Neutrophil (primary cell): ENCODE measurements around the gene IL4I1.

Source experiments
- H3K27ac ChIP-seq: fragments of 200-600 bp; sonication (generic); 2 replicates; pipeline ENCODE4 v1.5.1; 2016; ENCODE audit warnings: mild to moderate bottlenecking, moderate library complexity
- H3K27me3 ChIP-seq: fragments of 200-600 bp; sonication (generic); 2 replicates; pipeline ENCODE4 v1.6.0; 2016; ENCODE audit warnings: mild to moderate bottlenecking
- H3K36me3 ChIP-seq: fragments of 200-600 bp; sonication (generic); 2 replicates; pipeline ENCODE4 v1.5.1; 2017
- H3K4me1 ChIP-seq, 2 experiments: fragments of 200-600 bp in 1 of 2; sonication (generic) in 1 of 2; 1 replicate in 1 of 2; 2 replicates in 1 of 2; pipeline versions ENCODE4 v1.5.1 to v1.6.1; 2013 to 2016; ENCODE audit warnings: low read depth in 1 of 2, low read length in 1 of 2, mild to moderate bottlenecking in 1 of 2, moderate library complexity in 1 of 2; ENCODE audit not compliant: control insufficient read depth in 1 of 2, insufficient read depth in 1 of 2
- H3K4me3 ChIP-seq, 2 experiments: fragments of 200-600 bp in 1 of 2; sonication (generic) in 1 of 2; 1 replicate in 1 of 2; 2 replicates in 1 of 2; pipeline ENCODE4 v1.5.1; 2013 to 2016; ENCODE audit warnings: low read depth in 1 of 2, low read length in 1 of 2, mild to moderate bottlenecking in 1 of 2, moderate library complexity in 1 of 2
- H3K9me3 ChIP-seq: fragments of 200-600 bp; sonication (generic); 2 replicates; pipeline ENCODE4 v1.5.1; 2016
- TF ChIP-seq, protein P1 (sequence below): fragments of 200-600 bp; sonication (generic); IDR thresholded peaks from 2 replicates; pipeline ENCODE4 v1.5.1; 2016; ENCODE audit warnings: antibody characterized with exemption

Gene IL4I1

GRCh38 chr19:49907745-49908446, 11.2 kb upstream of the IL4I1 start:
- Histone ChIP-seq H3K27ac (no peak overlapping the region), H3K4me3 (no peak overlapping the region), H3K36me3 (peaks cover 38% of the 10 kb centered on the region), H3K9me3 (no peaks in the 10 kb centered on the region), H3K4me1 (peaks cover 9 to 13% of the 10 kb centered on the region in 2 experiments), H3K27me3 (no peaks in the 10 kb centered on the region)
- TF ChIP-seq, protein P1, sequence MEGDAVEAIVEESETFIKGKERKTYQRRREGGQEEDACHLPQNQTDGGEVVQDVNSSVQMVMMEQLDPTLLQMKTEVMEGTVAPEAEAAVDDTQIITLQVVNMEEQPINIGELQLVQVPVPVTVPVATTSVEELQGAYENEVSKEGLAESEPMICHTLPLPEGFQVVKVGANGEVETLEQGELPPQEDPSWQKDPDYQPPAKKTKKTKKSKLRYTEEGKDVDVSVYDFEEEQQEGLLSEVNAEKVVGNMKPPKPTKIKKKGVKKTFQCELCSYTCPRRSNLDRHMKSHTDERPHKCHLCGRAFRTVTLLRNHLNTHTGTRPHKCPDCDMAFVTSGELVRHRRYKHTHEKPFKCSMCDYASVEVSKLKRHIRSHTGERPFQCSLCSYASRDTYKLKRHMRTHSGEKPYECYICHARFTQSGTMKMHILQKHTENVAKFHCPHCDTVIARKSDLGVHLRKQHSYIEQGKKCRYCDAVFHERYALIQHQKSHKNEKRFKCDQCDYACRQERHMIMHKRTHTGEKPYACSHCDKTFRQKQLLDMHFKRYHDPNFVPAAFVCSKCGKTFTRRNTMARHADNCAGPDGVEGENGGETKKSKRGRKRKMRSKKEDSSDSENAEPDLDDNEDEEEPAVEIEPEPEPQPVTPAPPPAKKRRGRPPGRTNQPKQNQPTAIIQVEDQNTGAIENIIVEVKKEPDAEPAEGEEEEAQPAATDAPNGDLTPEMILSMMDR: no peak

- Histone ChIP-seq H3K9me3 (no peaks in the 10 kb centered on the region), H3K4me1 (peaks cover 9 to 13% of the 10 kb centered on the region in 2 experiments), H3K36me3 (peaks cover 33% of the 10 kb centered on the region), H3K4me3 (no peak overlapping the region), H3K27me3 (no peaks in the 10 kb centered on the region), H3K27ac (no peak overlapping the region)
- TF ChIP-seq, protein P1: no peak
These were observed 10.3 kb upstream of the IL4I1 start for GRCh38 chr19:49906879-49907564.

DNA sequence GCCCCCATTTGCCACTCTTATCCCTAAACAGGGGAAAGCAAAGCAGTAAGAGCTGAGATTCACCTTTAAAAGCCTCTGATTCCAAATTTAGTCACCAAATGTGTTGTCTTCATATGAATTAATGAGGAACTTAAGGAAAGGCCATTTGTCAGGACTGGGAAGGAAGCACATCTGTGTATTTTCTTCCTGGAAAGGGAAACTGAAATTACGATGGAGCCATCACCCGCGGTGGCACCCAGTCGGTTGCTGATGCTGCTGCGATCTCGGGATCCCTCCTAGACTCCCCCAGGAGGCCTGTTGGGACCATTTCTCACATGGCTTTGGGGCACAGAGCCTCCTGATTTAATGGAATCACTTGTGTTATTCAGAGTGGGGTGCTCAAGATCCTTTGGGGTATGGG, 7.4 kb upstream of the IL4I1 start:
- H3K27me3 ChIP-seq: no peaks in the 10 kb centered on the region
- no peak overlapping the region for H3K4me3 ChIP-seq
- TF ChIP-seq, protein P1: no peak
- no peaks in the 10 kb centered on the region for H3K4me1 ChIP-seq
- peaks cover 26% of the 10 kb centered on the region for H3K36me3 ChIP-seq
- no peaks in the 10 kb centered on the region for H3K9me3 ChIP-seq
- H3K27ac ChIP-seq: no peak overlapping the region

DNA sequence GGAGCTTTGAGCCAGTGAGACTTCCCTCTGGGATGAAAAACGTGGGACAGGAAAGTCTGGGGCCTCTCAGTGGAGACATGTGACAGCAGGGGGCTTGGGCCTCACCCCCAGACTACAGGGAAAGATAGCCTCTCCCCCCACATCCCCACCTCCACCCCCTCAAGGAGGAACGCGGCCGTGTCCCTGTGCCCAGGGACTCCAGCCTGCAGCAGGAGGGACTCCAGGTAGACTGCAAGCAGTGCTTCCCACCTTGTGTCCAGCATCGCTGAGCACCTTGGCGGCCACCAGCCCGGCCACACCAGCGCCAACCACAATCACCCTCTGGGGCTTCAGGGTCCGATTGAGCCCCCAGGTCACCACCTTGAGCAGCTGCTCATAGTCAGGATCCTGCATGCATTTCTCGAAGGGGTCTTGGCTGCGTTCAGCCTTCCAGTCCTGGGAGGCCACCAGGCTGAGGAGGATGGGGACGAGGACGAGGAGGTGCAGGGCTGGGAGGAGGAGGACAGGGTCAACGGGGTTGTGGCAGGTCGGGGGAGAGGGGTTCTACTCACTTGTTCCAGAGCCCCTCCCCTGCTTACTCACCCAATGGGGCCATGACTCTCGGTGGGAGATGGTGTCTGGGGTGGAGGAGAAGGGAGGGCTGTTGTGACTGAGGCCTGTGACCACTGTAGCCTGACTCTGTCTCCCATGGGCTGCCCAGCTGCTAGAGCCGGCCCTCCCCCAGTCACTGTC, 955 bp downstream of the IL4I1 start:
- Histone ChIP-seq H3K36me3 (no peaks in the 10 kb centered on the region), H3K4me3 (no peak overlapping the region), H3K4me1 (peaks cover 9 to 17% of the 10 kb centered on the region in 2 experiments), H3K27ac (no peak overlapping the region), H3K9me3 (no peaks in the 10 kb centered on the region), H3K27me3 (peaks cover 49% of the 10 kb centered on the region)
- TF ChIP-seq, protein P1: no peak

DNA sequence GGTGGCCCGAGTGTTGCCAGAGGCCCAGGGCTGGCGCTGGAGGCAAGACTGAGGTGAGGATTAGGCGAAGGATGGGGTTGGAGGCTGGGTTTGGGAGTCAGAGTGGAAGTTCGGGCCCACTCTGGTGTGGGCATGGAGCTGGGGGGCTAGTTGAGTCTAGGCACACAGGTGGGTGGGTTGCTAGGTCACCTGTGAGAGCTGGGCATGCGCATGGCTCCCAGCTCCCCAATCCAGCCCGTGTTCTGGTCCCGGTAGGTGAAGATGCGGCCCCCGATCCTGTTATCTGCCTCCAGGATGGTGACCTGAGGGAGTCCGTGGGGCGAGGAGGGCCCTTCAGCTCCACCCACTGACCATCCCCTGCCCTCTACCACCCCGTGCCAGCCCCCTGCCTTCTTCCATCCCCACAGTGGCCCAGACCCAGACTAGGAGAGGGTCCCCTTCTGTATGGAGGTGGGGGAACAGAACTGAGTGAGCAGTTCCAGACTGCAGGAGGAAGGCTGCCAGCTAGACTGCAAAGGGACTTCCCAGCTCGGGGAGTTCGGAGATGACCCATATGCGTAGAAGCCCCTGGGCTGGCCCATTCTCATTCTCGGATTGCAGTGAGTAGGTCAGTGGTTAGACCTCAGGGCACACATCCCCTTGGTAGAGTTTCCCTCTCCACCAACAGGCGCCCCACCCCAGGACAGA, 1.7 kb downstream of the IL4I1 start:
- Histone ChIP-seq H3K9me3 (no peaks in the 10 kb centered on the region), H3K4me1 (peaks cover 13 to 23% of the 10 kb centered on the region in 2 experiments), H3K27me3 (peaks cover 56% of the 10 kb centered on the region), H3K27ac (no peak overlapping the region), H3K36me3 (no peaks in the 10 kb centered on the region), H3K4me3 (no peak overlapping the region)
- TF ChIP-seq, protein P1: no peak
